ENCODE measurements around the gene PLA2G4F. TPM values are rescaled to one million over a fixed set of nuclear protein-coding genes. Genes with fewer than 3 reads are reported as not detected.

Gene PLA2G4F
- total RNA-seq, 3 donors from 2014 or later (not counting 1 experiment from before 2014, with no cell fraction given), result not detected

GRCh38 chr15:42141795-42142667 is 14.4 kb downstream of the PLA2G4F start:
- ATAC-seq (no peak), DNase-seq (no peak)
- WGBS (ENCODE audit: insufficient coverage), result 86% methylated on average over 21 of the region's 21 CpGs
- intact Hi-C loops (cut with micrococcal nuclease), result no loop called here
- Histone ChIP-seq H3K4me3 (ENCODE audit: low read length) (no peak overlapping the region), H3K4me1 (ENCODE audit: control insufficient read depth, insufficient read depth, low read length) (no peaks in the 10 kb centered on the region), H3K27me3 (ENCODE audit: control insufficient read depth, insufficient read depth, low read length) (no peaks in the 10 kb centered on the region), H3K27ac (ENCODE audit: low read length) (no peak overlapping the region), H3K9me3 (ENCODE audit: control insufficient read depth, insufficient read depth, low read length) (no peaks in the 10 kb centered on the region), H3K36me3 (ENCODE audit: control insufficient read depth, insufficient read depth, low read length) (no peaks in the 10 kb centered on the region)
- Mint-ChIP-seq H3K36me3 (no peaks in the 10 kb centered on the region), H3K4me1 (no peaks in the 10 kb centered on the region), H3K4me3 (no peak overlapping the region), H3K27ac (no peak overlapping the region), H3K27me3 (ENCODE audit: low read depth in 2 of 2) (no peaks in the 10 kb centered on the region), H3K9me3 (no peaks in the 10 kb centered on the region)
- no peak for TF ChIP-seq CTCF (IDR thresholded peaks at IDR 0.05)

GRCh38 chr15:42141246-42141645 is 15.2 kb downstream of the PLA2G4F start:
- H3K4me3 Mint-ChIP-seq, result no peak overlapping the region
- no peaks in the 10 kb centered on the region for H3K9me3 Mint-ChIP-seq
- Histone ChIP-seq H3K36me3 (ENCODE audit: control insufficient read depth, insufficient read depth, low read length) (no peaks in the 10 kb centered on the region), H3K27ac (ENCODE audit: low read length) (no peak overlapping the region), H3K27me3 (ENCODE audit: control insufficient read depth, insufficient read depth, low read length) (no peaks in the 10 kb centered on the region), H3K9me3 (ENCODE audit: control insufficient read depth, insufficient read depth, low read length) (no peaks in the 10 kb centered on the region), H3K4me1 (ENCODE audit: control insufficient read depth, insufficient read depth, low read length) (no peaks in the 10 kb centered on the region), H3K4me3 (ENCODE audit: low read length) (no peak overlapping the region)
- H3K27me3 Mint-ChIP-seq (ENCODE audit: low read depth in 2 of 2), result no peaks in the 10 kb centered on the region
- no peak for TF ChIP-seq CTCF (IDR thresholded peaks at IDR 0.05)
- ATAC-seq, result no peak
- intact Hi-C loops (cut with micrococcal nuclease), result no loop called here
- 88% methylated on average over 6 of the region's 7 CpGs for WGBS (ENCODE audit: insufficient coverage)
- no peak for DNase-seq
- no peak overlapping the region for H3K27ac Mint-ChIP-seq
- H3K36me3 Mint-ChIP-seq, result no peaks in the 10 kb centered on the region
- no peaks in the 10 kb centered on the region for H3K4me1 Mint-ChIP-seq

GRCh38 chr15:42140383-42141070 is 15.9 kb downstream of the PLA2G4F start:
- no peaks in the 10 kb centered on the region for H3K36me3 ChIP-seq (ENCODE audit: control insufficient read depth, insufficient read depth, low read length)
- H3K4me3 Mint-ChIP-seq, result no peak overlapping the region
- H3K9me3 ChIP-seq (ENCODE audit: control insufficient read depth, insufficient read depth, low read length), result no peaks in the 10 kb centered on the region
- no peaks in the 10 kb centered on the region for H3K4me1 Mint-ChIP-seq
- no peak overlapping the region for H3K27ac ChIP-seq (ENCODE audit: low read length)
- DNase-seq (peak in 1 of 2 donors; percentile 12), ATAC-seq (no peak)
- H3K27me3 Mint-ChIP-seq (ENCODE audit: low read depth in 2 of 2), result peaks cover 0 to 2% of the 10 kb centered on the region in 2 donors
- WGBS (ENCODE audit: insufficient coverage), result 80% methylated on average over 8 of the region's 8 CpGs
- H3K9me3 Mint-ChIP-seq, result no peaks in the 10 kb centered on the region
- no peak for TF ChIP-seq CTCF (IDR thresholded peaks at IDR 0.05)
- no peaks in the 10 kb centered on the region for H3K27me3 ChIP-seq (ENCODE audit: control insufficient read depth, insufficient read depth, low read length)
- intact Hi-C loops (cut with micrococcal nuclease), result no loop called here
- H3K4me3 ChIP-seq (ENCODE audit: low read length), result no peak overlapping the region
- no peaks in the 10 kb centered on the region for H3K36me3 Mint-ChIP-seq
- H3K27ac Mint-ChIP-seq, result no peak overlapping the region
- H3K4me1 ChIP-seq (ENCODE audit: control insufficient read depth, insufficient read depth, low read length), result no peaks in the 10 kb centered on the region

Measured in natural killer cell (primary cell).